NCI-H510A (cell line): Measurements from ENCODE around the gene THADA.
"Not testable (repeated sequence)": the region's sequence is repeated elsewhere in the genome, so short reads cannot be mapped to it uniquely, and the experiment has no call there.

Experiments used
- DNase-seq: peaks from one replicate; lab custom pipeline; 2025; lab: John Stamatoyannopoulos, UW

The THADA gene

GRCh38 chr2:43298500-43298899, 297.3 kb downstream of the THADA start:
- no peak for DNase-seq

GRCh38 chr2:43297740-43298139, 298.1 kb downstream of the THADA start:
- not testable (repeated sequence) for DNase-seq

GRCh38 chr2:43294973-43295603, 300.8 kb downstream of the THADA start:
- DNase-seq: no peak

GRCh38 chr2:43293744-43294695, 301.8 kb downstream of the THADA start:
- no peak for DNase-seq

- DNase-seq: no peak
Measured at GRCh38 chr2:43292851-43293743, 302.7 kb downstream of the THADA start.

- DNase-seq: no peak
Measured at GRCh38 chr2:43292297-43292696, 303.5 kb downstream of the THADA start.

- no peak for DNase-seq
Measured at GRCh38 chr2:43289331-43289730, 306.5 kb downstream of the THADA start.

GRCh38 chr2:43288417-43289305, 307.2 kb downstream of the THADA start:
- no peak for DNase-seq

GRCh38 chr2:43285987-43286386, 309.9 kb downstream of the THADA start:
- DNase-seq: no peak

GRCh38 chr2:43284967-43285366, 310.9 kb downstream of the THADA start:
- DNase-seq: no peak

- DNase-seq: not testable (repeated sequence)
Measured at GRCh38 chr2:43284347-43284746, 311.5 kb downstream of the THADA start.

GRCh38 chr2:43280994-43281393, 314.8 kb downstream of the THADA start:
- DNase-seq: no peak

GRCh38 chr2:43279317-43279840, 316.5 kb downstream of the THADA start:
- DNase-seq: no peak

GRCh38 chr2:43278564-43279220, 317.1 kb downstream of the THADA start:
- no peak for DNase-seq

GRCh38 chr2:43276962-43277391, 318.9 kb downstream of the THADA start:
- peak; percentile 32 for DNase-seq

GRCh38 chr2:43276266-43276941, 319.4 kb downstream of the THADA start:
- no peak for DNase-seq

GRCh38 chr2:43274721-43275120, 321.1 kb downstream of the THADA start:
- no peak for DNase-seq

GRCh38 chr2:43274055-43274454, 321.8 kb downstream of the THADA start:
- DNase-seq: no peak

- DNase-seq: no peak
Measured at GRCh38 chr2:43273529-43273928, 322.3 kb downstream of the THADA start.
